Erythroblast (primary cell): ENCODE data around the gene KRABD2.
"Not testable (repeated sequence)": the region's sequence is repeated elsewhere in the genome, so short reads cannot be mapped to it uniquely, and the experiment has no call there.

Source experiments
- GATA1 ChIP-seq: IDR thresholded peaks from 2 replicates; pipeline ENCODE4 v1.6.1; 2011; ENCODE audit warnings: low read depth, mild to moderate bottlenecking, control low read depth, low read length, moderate library complexity
- POLR2A ChIP-seq: IDR thresholded peaks from 2 replicates; pipeline ENCODE4 v1.6.1; 2011; ENCODE audit warnings: mild to moderate bottlenecking, low read length

DNA sequence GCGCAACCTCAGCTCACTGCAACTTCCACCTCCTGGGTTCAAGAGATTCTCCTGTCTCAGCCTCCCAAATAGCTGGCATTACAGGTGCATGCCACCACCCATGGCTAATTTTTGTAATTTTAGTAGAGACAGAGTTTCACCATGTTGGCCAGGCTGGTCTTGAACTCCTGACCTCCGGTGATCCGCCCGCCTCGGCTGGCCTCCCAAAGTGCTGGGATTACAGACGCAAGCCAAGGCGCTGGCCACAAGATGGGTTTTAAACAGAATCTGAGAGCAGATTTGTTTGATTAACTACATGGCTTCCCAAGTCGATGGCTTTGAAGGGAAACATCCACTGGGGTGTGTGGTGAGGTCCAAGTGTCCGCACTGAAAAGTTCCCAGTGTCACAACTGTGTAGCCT is 18.0 kb upstream of the KRABD2 start:
- TF ChIP-seq POLR2A, GATA1: not testable (repeated sequence)
